Measurements from ENCODE around the gene SLC25A34. TPM values are rescaled to one million over a fixed set of nuclear protein-coding genes. Genes with fewer than 3 reads are reported as not detected.
A peak's percentile ranks its signal among the peaks of the same experiment; 100 is the strongest.

SLC25A34 gene
- total RNA-seq, 1 donor from 2014 or later = 3.9 TPM

- no peak for DNase-seq (ENCODE audit: low spot score)
These were observed 2.8 kb upstream of the SLC25A34 start for GRCh38 chr1:15733218-15733725.

- DNase-seq (ENCODE audit: low spot score) = no peak
These were observed 2.3 kb upstream of the SLC25A34 start for GRCh38 chr1:15733726-15734226.

DNA sequence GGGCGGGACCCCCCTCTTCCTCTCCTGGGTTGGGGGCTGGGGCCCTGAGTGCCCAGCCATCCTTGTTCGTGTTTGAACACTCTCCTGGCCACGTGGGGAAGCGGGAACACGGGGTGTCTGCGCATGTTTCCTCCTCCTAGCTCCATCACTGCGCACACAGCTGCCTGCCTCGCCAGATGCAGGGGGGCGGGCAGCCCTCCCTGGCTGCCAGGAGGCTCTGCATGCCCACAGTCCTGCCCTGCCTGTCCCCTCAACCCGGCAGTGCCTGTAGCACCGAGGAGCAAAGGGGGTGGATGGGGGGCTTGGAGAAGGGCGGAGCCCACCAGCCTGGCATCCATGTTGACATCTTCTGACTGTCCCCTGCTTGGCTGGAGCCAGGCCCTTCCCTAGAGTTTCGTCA is 1.8 kb upstream of the SLC25A34 start:
- no peak for DNase-seq (ENCODE audit: low spot score)

DNA sequence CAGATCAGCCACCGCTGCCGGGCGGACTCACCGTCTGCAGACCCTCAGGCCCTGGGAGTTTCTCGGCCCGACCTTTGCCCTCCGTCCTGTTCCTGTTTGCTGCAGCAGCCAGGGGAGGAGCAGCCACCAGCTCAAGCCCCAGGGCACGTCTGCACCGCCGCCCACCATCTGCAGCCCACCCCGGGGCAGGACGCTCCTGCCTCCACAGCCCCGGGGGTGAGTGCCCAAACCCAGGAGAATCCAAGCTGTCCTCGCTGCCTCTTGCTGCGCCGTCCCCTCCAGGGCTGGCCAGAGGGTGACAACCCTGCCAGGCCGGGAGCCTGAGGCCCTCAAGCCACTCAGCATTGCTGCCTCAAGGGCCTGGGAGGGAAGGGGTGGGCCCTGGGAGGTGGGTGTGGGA is 1.2 kb upstream of the SLC25A34 start:
- DNase-seq (ENCODE audit: low spot score) = no peak

DNA sequence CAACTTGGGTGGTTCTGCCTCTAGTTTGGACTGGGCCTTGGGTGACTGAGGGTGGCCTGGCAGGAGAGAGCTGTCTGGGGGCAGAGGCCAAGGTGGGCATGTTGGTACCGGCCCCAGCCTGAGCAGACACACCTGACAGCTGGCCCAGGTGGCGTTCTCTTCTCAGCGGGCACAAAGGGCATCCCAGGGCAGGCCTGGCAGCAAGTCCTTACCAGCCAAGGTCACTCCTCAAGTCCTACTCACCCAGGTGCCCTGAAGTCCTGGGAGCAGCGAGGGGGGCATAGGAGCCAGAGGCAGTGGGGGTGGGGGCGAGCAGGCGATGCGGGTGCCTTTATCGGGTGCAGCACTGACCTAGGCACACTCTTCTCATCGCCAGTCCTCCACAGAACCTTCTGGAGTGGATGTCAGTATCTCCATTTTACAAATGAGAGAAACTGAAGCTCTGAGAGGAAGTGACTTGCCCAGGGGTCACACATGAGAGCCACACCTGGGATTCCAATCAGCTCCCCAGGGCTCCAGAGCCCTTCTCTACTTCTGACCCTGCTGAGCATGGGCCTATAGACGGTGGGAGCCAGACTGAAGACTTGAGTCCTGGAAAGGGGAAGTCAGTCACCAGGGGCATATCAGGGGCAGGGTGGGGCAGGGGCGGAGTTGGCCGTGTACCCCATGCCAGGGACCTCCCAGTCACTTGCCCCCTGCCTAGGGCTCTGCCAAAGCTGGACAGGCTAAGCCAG is 587 bp upstream of the SLC25A34 start:
- DNase-seq (ENCODE audit: low spot score) = no peak

DNA sequence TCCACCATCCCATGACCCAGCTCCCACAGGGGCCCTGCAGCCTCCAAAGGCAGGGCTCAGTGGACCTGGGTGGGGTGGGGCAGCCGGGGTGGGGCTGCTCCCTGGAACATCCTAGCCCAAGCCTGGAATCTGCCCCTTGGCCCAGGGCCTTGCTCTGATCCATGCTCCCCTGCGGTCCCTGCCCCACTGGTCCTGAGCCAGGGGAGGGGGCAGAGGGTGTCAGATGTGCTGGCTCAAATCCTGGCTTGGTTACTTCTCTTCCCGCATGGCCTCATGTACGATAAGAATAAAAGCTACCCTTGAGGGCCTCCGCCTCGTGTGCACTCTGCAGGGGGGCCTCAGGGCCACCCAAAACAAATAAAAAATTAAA is 819 bp downstream of the SLC25A34 start:
- DNase-seq (ENCODE audit: low spot score) = no peak

DNA sequence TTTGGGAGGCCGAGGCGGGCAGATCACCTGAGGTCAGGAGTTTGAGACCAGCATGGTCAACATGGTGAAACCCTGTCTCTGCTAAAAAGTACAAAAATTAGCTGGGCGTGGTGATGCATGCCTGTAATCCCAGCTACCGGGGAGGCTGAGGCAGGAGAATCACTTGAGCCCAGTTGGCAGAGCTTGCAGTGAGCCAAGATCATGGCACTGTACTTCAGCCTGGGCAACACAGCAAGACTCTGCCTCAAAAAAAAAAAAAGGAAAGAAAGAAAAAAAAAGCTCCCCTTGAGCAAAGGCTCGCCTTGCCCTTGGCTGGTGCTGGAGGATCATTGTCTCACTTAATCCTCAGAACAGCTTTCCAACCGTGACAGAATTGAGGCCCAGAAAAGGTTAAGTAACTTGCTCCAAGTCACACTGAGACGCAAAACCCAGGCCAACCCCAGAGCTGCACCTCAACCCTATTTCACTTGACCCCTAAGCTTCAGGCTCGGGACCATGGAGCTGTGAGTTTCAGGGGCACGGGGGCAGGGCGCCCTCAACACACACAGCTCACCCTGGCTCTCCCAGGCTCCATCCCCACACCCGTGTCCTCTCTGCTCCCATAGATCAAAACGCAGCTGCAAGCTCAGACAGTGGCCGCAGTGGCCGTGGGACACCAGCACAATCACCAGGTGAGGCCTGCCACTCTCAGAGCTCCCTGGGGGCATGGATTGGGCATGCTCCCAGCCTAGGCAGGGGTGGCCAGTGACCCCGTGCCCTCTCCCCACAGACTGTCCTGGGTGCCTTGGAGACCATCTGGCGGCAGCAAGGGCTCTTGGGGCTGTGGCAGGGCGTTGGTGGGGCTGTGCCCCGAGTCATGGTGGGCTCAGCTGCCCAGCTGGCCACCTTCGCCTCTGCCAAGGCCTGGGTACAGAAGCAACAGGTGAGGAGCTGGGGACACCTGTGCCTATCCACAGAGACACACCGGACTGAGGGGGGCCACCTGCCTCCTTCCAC is 1.6 kb downstream of the SLC25A34 start:
- DNase-seq (ENCODE audit: low spot score) = no peak

DNA sequence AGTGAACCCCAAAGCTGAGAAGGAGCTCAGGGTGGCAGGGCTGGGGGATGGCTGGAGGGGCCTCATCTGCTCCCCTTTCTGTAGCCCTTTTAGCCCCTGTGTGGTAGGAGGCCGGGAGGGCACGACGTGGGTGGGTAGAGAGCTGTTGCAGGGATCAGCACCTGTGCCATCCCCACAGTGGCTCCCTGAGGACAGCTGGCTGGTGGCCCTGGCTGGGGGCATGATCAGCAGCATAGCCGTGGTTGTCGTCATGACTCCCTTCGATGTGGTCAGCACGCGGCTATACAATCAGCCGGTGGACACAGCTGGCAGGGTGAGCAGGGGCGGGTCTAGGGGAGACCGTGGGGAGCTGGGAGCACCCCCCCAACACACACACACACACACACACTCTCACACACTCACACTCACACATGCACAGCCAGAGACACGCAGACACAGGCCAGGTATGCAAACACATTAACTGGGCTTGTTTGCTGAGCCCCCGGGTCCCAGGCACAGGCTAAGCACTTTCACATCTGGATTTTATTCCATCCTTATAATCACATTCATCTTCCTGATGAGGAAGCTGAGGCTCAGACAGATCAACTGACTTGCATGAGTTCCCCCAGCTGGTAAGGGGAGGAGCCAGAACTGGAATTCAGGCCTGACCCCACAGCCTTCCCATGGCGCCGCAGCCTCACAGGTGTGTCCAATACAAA is 2.5 kb downstream of the SLC25A34 start:
- DNase-seq (ENCODE audit: low spot score) = no peak

DNA sequence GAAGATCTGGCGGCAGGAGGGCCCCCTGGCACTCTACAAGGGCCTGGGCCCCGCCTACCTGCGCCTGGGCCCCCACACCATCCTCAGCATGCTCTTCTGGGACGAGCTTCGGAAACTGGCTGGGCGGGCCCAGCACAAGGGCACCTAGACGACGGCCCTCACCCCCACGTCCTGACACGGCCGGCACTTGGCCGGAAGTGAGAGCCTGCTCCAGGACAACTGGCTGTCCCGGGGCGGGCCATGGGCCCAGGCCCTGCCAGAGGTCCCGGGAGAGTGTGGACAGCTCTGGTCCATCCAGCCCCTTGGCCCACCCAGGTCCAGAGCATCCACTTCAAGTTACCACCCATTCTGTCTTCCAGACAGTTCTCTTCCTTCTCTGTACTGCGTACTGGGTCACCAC is 3.2 kb downstream of the SLC25A34 start:
- no peak for DNase-seq (ENCODE audit: low spot score)

DNA sequence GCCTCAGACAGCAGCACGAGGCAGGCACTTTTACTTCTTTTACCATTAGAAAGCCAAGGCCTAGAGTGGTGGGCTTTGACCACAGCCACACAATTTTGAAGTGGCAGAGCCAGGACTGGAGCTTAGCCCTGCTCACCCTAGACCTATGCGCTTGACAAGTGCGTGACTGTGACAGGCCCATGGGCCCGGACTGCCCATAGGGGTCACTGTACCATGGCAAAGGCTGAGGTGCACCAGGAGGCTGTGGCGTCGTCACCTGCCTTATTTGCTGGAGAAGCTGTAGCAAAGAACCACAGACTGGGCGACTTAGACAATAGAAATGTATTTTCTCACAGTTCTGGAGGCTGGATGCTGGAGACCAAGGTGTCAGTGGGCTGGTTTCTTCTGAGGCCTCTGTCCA is 3.7 kb downstream of the SLC25A34 start:
- DNase-seq (ENCODE audit: low spot score) = no peak

DNA sequence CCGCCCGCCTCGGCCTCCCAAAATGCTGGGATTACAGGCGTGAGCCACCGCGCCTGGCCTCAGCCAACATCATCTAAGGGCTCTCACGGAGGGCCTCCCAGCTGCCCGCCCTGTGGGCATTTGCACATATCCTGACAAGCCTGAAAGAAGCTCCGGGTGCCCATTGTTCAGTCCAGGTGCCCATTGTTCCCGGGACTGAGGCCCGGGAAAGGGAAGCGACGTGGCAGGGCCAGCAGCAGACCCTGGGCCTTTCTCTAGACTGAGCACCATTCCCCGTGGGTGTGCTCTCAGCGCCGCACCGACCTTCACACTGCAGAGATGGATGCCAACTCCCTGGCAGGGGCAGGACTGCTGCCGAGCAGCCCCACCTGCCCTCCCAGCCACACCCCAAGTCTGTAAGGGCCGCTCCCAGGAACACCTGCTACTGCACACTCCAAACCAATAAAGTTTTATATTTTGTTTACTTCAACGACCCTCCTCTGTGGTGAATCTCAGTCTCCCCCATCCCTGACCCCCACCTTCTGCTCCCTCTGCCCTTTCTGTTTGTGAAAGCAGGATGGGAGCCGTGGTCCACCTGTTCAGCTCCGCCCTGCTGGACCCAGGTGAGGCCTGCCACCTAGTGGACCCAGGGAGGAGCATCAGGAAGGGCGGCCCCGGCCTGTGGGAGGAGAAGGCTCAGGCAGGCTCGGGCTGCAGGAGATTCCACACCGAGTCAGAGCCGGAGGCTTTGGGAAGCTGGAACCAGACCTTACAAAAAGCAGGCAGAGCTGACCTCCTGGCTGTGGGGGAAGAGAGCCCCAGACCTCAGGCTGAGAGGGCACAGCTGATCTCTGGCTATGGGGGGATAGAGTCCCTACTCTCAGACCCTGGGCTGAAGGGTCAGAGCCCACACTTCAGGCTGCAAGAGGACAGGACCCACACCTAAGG is 5.1 kb downstream of the SLC25A34 start:
- peak; percentile 85 for DNase-seq (ENCODE audit: low spot score)

GRCh38 chr1:15742339-15742801 is 6.3 kb downstream of the SLC25A34 start, which contains the start of gene TMEM82:
Gene TMEM82, plus strand, starts transcription at chr1:15742499. Its CDS starts 61 bp downstream, at chr1:15742560.
- no peak for DNase-seq (ENCODE audit: low spot score)

DNA sequence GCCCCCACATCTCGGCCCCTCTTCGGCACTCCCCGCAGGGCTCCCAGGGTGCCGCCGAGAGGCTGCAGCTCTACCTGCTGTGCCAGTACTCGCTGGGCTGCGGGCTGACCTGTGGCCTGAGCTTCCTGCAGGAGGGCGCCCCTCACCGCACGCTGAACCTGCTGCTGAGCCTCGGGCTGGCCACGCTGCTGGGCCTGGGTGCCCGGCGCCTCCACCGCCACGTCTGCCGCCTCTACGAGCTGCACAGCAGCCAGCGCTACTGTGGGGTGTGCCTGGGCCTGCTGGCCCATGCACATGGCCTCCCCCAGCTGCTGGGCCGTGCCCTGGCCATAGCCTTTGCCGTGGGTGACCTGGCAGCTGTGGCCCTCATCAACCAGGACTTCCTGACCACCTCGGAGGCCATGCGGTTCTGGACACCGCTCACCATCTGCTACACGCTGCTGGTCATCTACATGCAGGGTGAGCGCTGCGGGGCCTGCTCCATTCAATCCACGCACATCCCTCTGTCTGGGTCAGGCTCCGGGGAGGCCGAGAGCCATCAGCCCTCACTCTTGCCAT is 8.1 kb downstream of the SLC25A34 start:
- DNase-seq (ENCODE audit: low spot score) = no peak

DNA sequence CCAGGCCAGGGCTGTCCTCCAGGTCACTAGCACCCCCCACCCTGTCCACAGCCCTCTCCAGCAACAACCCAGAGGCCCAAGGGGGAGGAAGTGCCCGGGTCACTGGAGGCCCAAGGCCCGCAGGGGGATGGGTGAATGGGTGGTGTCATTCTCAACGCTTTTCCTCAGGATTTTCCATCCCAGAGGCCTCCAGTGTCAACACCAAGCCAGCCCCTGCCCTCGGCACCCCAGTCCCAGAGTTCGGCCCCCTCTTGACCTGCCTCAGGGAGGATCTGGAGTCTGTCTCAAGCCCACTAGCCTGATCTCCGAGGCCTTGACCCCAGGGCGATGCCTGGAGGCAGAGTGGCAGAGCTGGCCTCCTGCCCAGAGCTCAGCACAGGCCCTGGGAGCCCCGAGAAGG is 11.3 kb downstream of the SLC25A34 start:
- no peak for DNase-seq (ENCODE audit: low spot score)

DNA sequence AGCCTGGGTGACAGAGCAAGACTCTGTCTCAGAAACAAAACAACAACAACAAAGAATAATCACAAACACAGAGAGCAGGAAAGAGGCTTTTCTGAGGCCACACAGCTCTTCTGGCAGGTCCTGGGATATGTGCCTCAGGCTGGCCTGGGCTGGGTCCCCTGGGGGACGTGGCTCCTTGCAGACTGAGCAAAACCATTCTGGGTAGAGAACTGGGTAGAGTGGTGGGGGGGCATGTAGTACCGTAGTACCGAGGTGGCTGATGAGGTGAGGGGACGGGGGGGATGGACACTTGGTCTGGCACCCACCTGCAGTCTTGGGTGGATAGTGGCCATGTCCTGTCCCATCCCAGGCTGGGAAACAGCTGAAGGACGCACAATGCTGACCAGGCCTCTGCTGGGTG is 12.2 kb downstream of the SLC25A34 start:
- DNase-seq (ENCODE audit: low spot score) = no peak

- no peak for DNase-seq (ENCODE audit: low spot score)
These were observed 12.8 kb downstream of the SLC25A34 start for GRCh38 chr1:15748690-15749398.

- no peak for DNase-seq (ENCODE audit: low spot score)
These were observed 13.6 kb downstream of the SLC25A34 start for GRCh38 chr1:15749399-15750291.

GRCh38 chr1:15750924-15751323 is 14.9 kb downstream of the SLC25A34 start:
- no peak for DNase-seq (ENCODE audit: low spot score)

- no peak for DNase-seq (ENCODE audit: low spot score)
These were observed 15.7 kb downstream of the SLC25A34 start for GRCh38 chr1:15751717-15752116.
